HG02970 (cell line): ENCODE data around the gene PNMA1.

Experiments used
- ATAC-seq: cut with Tn5 transposase; IDR thresholded peaks from one replicate; pipeline ENCODE4 v1.9.1; 2021; ENCODE audit warnings: mild to moderate bottlenecking, moderate library complexity, moderate number of reproducible peaks; ENCODE audit not compliant: unreplicated experiment, low FRiP score

PNMA1 gene

DNA sequence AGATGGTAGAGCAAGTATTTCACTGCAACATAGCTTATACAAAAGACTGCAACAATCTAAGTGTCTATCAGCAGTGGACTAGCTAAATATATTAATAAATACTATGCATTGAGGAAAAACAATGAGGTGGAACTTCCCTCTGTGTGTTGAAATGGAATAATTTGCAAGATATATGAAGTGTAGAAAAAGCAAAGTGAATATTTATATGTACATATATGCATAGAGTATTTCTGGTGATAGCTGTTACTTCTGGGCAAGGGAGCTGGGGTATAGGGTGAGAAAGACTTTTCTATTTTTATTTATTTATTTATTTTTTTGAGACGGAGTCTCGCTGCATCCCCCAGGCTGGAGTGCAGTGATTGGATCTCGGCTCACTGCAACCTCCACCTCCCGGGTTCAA, 35.5 kb downstream of the PNMA1 start:
- no peak for ATAC-seq

DNA sequence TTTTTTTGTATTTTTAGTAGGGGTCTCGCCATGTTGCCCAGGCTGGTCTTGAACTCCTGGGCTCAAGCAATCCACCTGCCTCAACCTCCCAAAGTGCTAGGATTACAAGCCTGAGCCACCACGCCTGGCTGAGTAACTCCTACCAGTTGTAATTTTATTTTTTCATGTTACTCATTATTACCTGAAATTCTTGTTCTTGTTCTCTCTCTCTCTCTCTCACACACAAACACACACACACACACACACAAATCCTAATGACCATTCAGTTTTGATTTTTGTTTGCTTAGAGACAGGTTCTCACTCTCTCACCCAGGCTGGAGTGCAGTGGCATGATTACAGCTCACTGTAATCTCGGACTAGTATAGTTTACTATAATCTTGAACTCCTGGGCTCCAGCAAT, 39.2 kb downstream of the PNMA1 start:
- no peak for ATAC-seq

DNA sequence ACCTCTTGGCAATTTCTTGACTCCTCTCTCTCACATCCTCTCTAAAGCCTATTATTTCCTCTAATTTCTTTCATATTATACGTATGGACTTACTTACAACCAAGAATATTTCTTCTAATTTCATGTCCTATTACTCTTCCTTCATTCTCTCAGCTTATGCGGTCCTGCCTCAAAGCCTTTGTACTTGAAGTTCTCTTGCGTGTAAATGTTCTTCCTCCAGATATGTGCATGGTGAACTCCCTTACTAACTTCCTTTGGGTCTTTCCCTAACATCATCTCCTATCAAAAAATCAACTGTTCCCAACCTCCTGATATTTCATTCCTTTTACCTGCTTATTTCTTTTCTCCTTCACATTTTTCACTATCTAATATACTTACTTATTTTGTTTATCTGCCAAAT, 46.3 kb downstream of the PNMA1 start:
- no peak for ATAC-seq

DNA sequence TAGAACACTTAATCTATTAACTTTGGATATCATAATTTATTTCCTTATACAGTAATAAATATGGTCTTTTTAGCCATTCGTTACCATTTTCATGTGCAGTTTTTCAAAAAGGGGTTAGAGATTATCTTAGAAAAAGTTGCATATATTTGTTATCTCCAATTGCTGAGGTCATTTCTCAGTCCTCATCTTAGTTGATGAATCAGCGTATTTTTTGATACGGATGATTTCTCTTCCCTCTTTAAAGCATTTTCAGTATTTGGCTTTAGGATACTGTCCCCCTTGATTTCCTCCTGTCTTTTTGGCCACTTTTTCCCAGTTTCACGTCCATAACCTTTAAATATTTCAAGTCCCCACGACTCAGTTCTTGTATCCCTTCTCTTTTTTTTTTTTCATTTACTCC, 47.6 kb downstream of the PNMA1 start:
- no peak for ATAC-seq

DNA sequence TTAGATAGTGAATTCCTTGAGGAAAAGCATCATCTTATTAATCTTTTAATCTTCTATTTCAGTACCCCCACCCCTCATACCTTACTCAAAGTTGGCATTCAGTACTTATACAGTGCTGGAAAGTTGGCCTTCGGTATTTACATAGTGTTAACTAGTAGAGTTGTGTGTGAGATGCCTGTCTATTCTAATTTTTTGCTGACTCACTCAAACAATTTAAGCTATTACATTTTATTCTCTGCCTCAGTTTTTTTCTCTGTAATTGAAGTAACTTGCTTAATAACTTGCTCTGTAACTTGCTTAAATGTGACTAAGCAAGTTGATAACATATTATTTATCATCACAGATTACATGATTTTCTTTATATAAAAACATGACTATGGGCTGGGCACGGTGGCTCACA, 49.1 kb downstream of the PNMA1 start:
- no peak for ATAC-seq

DNA sequence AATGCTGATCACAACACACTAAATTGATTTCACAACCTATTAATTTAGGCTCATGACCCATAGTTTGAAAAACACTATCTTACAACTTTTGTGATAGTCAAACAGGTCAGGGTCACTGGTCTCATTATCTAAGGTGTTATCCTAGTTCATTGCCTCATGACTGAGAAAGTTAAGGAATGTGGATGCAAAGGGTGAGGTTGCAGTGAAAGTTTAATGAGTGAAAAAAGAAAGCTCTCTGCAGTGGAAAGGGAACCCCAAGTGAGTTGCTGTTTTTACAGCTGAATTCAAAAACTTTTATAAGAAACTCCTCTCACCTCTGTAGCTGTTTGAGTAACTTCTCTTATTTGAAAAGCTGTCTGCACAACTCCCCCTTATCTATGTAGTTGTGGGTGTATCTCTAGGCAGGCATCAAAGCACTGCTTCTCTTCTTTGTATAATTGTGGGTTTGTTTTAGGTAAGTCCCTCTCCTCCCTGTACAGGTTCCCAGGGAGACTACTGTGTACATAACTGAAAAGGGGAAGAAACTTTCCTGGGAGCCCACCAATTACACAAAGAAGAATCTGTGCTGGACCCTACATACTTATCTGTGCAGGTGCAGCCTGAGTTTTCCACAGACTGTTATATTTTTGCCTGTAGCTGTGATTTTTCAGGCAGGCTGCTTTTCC, 50.5 kb downstream of the PNMA1 start:
- ATAC-seq, result no peak

DNA sequence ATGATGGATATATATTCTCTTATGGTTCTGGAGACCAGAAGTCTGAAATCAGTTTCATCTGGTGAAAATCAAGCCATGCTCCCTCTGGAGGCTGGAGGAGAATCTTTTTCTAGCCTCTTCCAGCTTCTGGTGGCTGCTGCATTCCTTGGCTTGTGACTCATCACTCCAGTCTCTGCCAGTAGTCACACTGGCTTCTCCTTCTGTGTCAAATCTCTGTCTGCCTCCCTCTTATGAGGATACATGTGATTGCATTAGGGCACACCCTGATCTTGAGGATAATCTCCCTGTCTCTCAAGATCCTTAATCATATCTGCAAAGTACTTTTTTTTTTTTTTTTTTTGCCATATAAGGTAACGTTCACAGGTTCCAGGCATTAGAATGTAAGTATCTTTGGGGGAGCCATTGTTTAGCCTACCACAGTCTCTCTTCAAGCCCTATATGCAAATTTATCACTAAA, 51.7 kb downstream of the PNMA1 start:
- no peak for ATAC-seq

DNA sequence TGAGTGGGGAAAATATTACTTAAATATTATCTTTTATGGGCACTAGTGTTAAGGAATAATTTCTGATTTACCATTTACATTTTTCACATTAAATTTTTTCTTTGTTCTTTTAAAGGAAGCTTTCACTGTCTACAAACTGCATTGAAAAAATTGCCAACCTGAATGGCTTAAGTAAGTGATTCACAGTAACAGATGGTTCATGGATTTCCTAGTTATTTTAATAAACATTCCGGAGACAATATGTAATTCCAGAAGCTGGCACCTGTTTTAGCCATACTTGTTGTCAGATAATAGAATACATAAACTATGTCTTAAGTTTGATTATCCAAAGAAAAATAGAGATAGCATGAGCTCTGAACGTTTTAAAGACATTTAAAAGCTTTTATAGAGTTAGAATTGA, 52.3 kb downstream of the PNMA1 start:
- ATAC-seq, result no peak
